OCI-LY7 (cell line): ENCODE results near the gene PTPRF. TPM values are rescaled to one million over a fixed set of nuclear protein-coding genes. Genes with fewer than 3 reads are reported as not detected.

Experiments
- BruUV-seq: library from RNA; stranded (reverse); fragments of 400-500 nt; replicated peaks from 2 replicates; lab custom pipeline; 2021; lab: Mats Ljungman, UMichigan
- CTCF ChIA-PET: fragments of 300-600 bp; sonication (Branson Sonifier 250); formaldehyde crosslinking; loops from one replicate; lab custom pipeline; 2022; ENCODE audit warnings: antibody characterized with exemption; ENCODE audit not compliant: unreplicated experiment; lab: Charles Lee
- POLR2A ChIA-PET: fragments of 300-600 bp; sonication (Branson Sonifier 250); formaldehyde crosslinking; loops from one replicate; lab custom pipeline; 2022; ENCODE audit warnings: antibody characterized with exemption; lab: Charles Lee
- DNase-seq: peaks from one replicate; pipeline ENCODE4 v3.0.0-alpha.2; 2015; ENCODE audit warnings: low spot score
- H2AFZ ChIP-seq: fragments of 200-600 bp; sonication (generic), shearing (Covaris generic); 2 replicates; pipeline ENCODE4 v1.6.1; 2014; ENCODE audit warnings: mild to moderate bottlenecking, antibody characterized with exemption, low read length, moderate library complexity
- H3K27ac ChIP-seq: fragments of 200-600 bp; sonication (generic); 2 replicates; pipeline ENCODE4 v1.5.1; 2014; ENCODE audit warnings: mixed run types, low read depth, mild to moderate bottlenecking, moderate library complexity, low read length, inconsistent platforms; ENCODE audit not compliant: poor library complexity, severe bottlenecking
- H3K36me3 ChIP-seq: fragments of 200-600 bp; sonication (generic); 2 replicates; pipeline ENCODE4 v1.6.1; 2014; ENCODE audit warnings: mild to moderate bottlenecking, antibody characterized with exemption, low read length, moderate library complexity, mixed read lengths; ENCODE audit not compliant: insufficient read depth
- H3K4me1 ChIP-seq: fragments of 200-600 bp; sonication (generic); 2 replicates; pipeline ENCODE4 v1.5.1; 2014; ENCODE audit warnings: mild to moderate bottlenecking, low read length; ENCODE audit not compliant: insufficient read depth, poor library complexity, severe bottlenecking
- H3K4me2 ChIP-seq: fragments of 200-600 bp; sonication (generic); 2 replicates; pipeline ENCODE4 v1.6.1; 2014; ENCODE audit warnings: mild to moderate bottlenecking, low read length
- H3K4me3 ChIP-seq: fragments of 200-600 bp; sonication (generic); 2 replicates; pipeline ENCODE4 v1.5.1; 2014; ENCODE audit warnings: mild to moderate bottlenecking, low read depth, low read length; ENCODE audit not compliant: poor library complexity, severe bottlenecking
- H3K79me2 ChIP-seq: fragments of 200-600 bp; sonication (generic); 2 replicates; pipeline ENCODE4 v1.6.1; 2016; ENCODE audit warnings: low read depth, mild to moderate bottlenecking, low read length, moderate library complexity, mixed read lengths; ENCODE audit not compliant: insufficient read depth
- H3K9me2 ChIP-seq: fragments of 200-600 bp; sonication (generic); 2 replicates; pipeline ENCODE4 v1.6.1; 2016; ENCODE audit warnings: mild to moderate bottlenecking, low read length, mixed read lengths; ENCODE audit not compliant: insufficient read depth
- H3K9me3 ChIP-seq: fragments of 200-600 bp; sonication (generic); 2 replicates; pipeline ENCODE4 v1.6.1; 2014; ENCODE audit warnings: mild to moderate bottlenecking, mixed run types, low read length, mixed read lengths
- H4K20me1 ChIP-seq: fragments of 200-600 bp; sonication (generic); 2 replicates; pipeline ENCODE4 v1.6.1; 2014; ENCODE audit warnings: mild to moderate bottlenecking, antibody characterized with exemption, low read length, moderate library complexity, mixed read lengths; ENCODE audit not compliant: insufficient read depth
- EZH2phosphoT487 ChIP-seq: fragments of 200-600 bp; sonication (generic); IDR thresholded peaks from 2 replicates; pipeline ENCODE4 v1.6.1; 2018; ENCODE audit warnings: low read depth, borderline replicate concordance, mild to moderate bottlenecking, mixed run types, antibody characterized with exemption, low read length, moderate library complexity, mixed read lengths
- intact Hi-C: fragments of 100-400 bp; cut with micrococcal nuclease; formaldehyde crosslinking; loops from one replicate; pipeline ENCODE4 v1.10.0; 2022; ENCODE audit not compliant: unreplicated experiment
- total RNA-seq, 2 experiments: library from RNA; depleted of rRNA in 1 of 2; stranded (reverse); fragments of >200 nt in 1 of 2; shearing (Covaris generic) in 1 of 2; gene quantifications; 2 replicates each; pipeline ENCODE4 v1.2.3, GENCODE V29; 2014 to 2022
- TF ChIP-seq, protein P1 (sequence below): fragments of 200-600 bp; sonication (generic); conservative IDR thresholded peaks from 2 replicates; pipeline ENCODE4 v1.5.1; 2014; ENCODE audit warnings: mild to moderate bottlenecking, antibody characterized with exemption, low read length, moderate library complexity, mixed read lengths

PTPRF gene
- total RNA-seq, 2 experiments from 2014 or later, result 0.06 to 0.48 TPM

DNA sequence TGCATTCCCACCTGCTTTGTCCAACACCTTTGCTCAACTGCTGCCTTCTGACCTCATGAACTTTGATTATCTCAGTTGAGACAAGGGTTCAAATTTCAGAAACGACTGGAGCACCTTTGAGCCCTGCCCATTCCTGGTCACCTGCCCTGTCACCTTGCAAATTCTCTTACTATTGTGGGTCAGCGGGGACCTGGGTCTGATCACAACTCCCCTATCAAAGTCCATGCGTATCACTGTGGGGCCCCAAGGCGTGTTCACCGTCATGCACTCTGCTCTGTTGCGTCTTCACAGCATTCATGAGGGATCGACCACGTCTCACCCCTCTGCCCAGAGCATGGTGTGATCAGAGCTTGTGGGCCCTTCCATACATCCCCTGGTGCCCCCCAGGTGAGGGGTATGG is 12.9 kb downstream of the PTPRF start:
- ChIA-PET POLR2A (no interaction called here), CTCF (no interaction called here)
- Histone ChIP-seq H3K27ac (no peak overlapping the region), H3K9me2 (no peaks in the 10 kb centered on the region), H2AFZ (no peak overlapping the region), H3K4me3 (no peak overlapping the region), H3K4me1 (no peaks in the 10 kb centered on the region), H3K79me2 (no peaks in the 10 kb centered on the region), H3K36me3 (no peaks in the 10 kb centered on the region), H3K4me2 (no peak overlapping the region), H3K9me3 (no peaks in the 10 kb centered on the region), H4K20me1 (no peaks in the 10 kb centered on the region)
- BruUV-seq, result no TSS peak
- no peak for DNase-seq
- intact Hi-C loops, result no loop called here
- TF ChIP-seq, protein P1, sequence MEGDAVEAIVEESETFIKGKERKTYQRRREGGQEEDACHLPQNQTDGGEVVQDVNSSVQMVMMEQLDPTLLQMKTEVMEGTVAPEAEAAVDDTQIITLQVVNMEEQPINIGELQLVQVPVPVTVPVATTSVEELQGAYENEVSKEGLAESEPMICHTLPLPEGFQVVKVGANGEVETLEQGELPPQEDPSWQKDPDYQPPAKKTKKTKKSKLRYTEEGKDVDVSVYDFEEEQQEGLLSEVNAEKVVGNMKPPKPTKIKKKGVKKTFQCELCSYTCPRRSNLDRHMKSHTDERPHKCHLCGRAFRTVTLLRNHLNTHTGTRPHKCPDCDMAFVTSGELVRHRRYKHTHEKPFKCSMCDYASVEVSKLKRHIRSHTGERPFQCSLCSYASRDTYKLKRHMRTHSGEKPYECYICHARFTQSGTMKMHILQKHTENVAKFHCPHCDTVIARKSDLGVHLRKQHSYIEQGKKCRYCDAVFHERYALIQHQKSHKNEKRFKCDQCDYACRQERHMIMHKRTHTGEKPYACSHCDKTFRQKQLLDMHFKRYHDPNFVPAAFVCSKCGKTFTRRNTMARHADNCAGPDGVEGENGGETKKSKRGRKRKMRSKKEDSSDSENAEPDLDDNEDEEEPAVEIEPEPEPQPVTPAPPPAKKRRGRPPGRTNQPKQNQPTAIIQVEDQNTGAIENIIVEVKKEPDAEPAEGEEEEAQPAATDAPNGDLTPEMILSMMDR, result no peak
- no peak for TF ChIP-seq EZH2phosphoT487

DNA sequence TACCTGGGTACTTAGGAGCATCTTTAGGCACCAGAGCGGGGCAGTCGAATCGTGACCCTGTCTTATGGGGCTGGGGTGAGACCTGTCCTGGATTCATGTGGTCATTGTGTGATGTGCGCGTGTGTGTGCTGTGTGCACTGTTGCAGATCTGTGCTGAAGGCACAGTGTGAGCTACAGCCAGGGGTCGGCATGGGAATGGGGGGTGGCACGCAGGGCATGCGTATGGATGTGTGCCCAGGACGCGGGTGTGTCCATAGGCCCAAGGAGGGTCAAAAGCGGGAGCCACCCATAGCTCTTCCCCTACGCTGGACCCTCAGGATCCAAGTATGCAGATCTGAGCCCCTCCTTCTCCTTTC is 14.6 kb downstream of the PTPRF start:
- Histone ChIP-seq H3K9me3 (no peaks in the 10 kb centered on the region), H3K4me3 (no peak overlapping the region), H3K4me2 (no peak overlapping the region), H2AFZ (no peak overlapping the region), H4K20me1 (no peaks in the 10 kb centered on the region), H3K4me1 (no peaks in the 10 kb centered on the region), H3K9me2 (no peaks in the 10 kb centered on the region), H3K27ac (no peak overlapping the region), H3K36me3 (no peaks in the 10 kb centered on the region), H3K79me2 (no peaks in the 10 kb centered on the region)
- BruUV-seq, result no TSS peak
- no peak for DNase-seq
- CTCF ChIA-PET, result interaction anchor here (0.6 kb wide), 1 partner anchor 259 kb away, joined by 3 read pairs; no protein-coding TSS in a partner anchor
- TF ChIP-seq EZH2phosphoT487, result no peak
- TF ChIP-seq, protein P1, result no peak
- intact Hi-C loops, result no loop called here
- POLR2A ChIA-PET, result no interaction called here

DNA sequence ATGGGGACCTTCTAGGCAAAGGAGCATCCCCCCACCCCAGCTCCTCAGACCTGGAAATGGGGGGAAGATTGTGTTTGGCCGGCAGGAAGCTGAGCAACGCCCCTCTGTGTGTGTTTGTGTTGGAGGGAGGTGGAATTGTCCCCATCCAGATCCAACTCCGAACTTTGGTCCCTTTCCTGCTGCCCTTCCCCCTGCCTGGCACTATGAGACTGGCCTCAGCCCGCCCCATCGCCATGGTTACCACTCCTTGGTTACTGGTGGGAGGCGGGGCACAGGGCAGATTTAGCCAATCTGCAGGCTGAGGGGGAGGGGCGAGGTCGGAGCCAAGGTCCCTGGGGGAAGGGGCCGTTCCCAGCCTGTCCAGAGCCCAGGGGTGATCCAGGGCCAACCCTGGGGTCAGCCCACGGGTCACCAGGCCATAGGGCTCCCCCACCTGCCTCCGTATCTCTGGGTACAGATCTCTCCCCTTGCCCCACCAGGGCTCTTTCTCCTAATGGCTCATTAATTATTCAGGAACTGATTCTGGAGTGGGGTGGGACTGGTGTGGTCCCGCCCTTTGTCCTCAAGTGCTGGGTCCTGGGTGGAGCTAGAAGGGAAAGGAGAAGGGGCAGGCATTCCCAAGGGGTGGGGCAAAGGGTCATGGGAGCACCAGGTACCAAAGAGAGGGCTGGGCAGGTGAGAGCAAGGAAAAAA is 15.2 kb downstream of the PTPRF start:
- intact Hi-C loops, result no loop called here
- no peaks in the 10 kb centered on the region for H3K79me2 ChIP-seq
- no peak overlapping the region for H2AFZ ChIP-seq

More for the DNA sequence above, 15.2 kb downstream of the PTPRF start:
- ChIA-PET POLR2A (no interaction called here), CTCF (no interaction called here)
- H3K4me3 ChIP-seq, result no peak overlapping the region
- no peak overlapping the region for H3K27ac ChIP-seq
- TF ChIP-seq, protein P1, result no peak
- TF ChIP-seq EZH2phosphoT487, result no peak
- no peaks in the 10 kb centered on the region for H3K9me2 ChIP-seq
- H3K36me3 ChIP-seq, result no peaks in the 10 kb centered on the region
- no peak for DNase-seq
- no peaks in the 10 kb centered on the region for H3K4me1 ChIP-seq
- no peak overlapping the region for H3K4me2 ChIP-seq
- H4K20me1 ChIP-seq, result no peaks in the 10 kb centered on the region
- H3K9me3 ChIP-seq, result no peaks in the 10 kb centered on the region
- BruUV-seq, result no TSS peak
